T-helper 2 cell (primary cell): ENCODE results near the gene CD63.

Source experiments
- DNase-seq, 5 experiments: peaks; one replicate each; pipeline versions ENCODE4 v3.0.0 to v3.0.0-alpha.2; 2012 to 2022

Gene CD63

GRCh38 chr12:55703901-55704761 lies 24.7 kb downstream of the CD63 start:
- DNase-seq, result no peak

- no peak for DNase-seq
These were observed 25.5 kb downstream of the CD63 start for GRCh38 chr12:55703288-55703687.

GRCh38 chr12:55702861-55703260 lies 25.9 kb downstream of the CD63 start:
- DNase-seq, result no peak

- DNase-seq, result no peak
These were observed 28.4 kb downstream of the CD63 start for GRCh38 chr12:55700255-55701018.

- no peak for DNase-seq
These were observed 29.2 kb downstream of the CD63 start for GRCh38 chr12:55699471-55700055.

GRCh38 chr12:55698965-55699364 lies 29.8 kb downstream of the CD63 start:
- no peak for DNase-seq

- no peak for DNase-seq
These were observed 30.4 kb downstream of the CD63 start for GRCh38 chr12:55698241-55698955.

- DNase-seq, result no peak
These were observed 31.1 kb downstream of the CD63 start for GRCh38 chr12:55697686-55698085.

GRCh38 chr12:55696796-55697462 lies 31.9 kb downstream of the CD63 start:
- DNase-seq, result no peak

- no peak for DNase-seq
These were observed 32.7 kb downstream of the CD63 start for GRCh38 chr12:55696141-55696540.

- no peak for DNase-seq
These were observed 33.5 kb downstream of the CD63 start for GRCh38 chr12:55695349-55695748.

GRCh38 chr12:55694651-55695050 lies 34.2 kb downstream of the CD63 start:
- no peak for DNase-seq

GRCh38 chr12:55694188-55694515 lies 34.7 kb downstream of the CD63 start:
- DNase-seq, result no peak

GRCh38 chr12:55693323-55694187 lies 35.3 kb downstream of the CD63 start:
- DNase-seq, result no peak

- DNase-seq, result no peak
These were observed 36.0 kb downstream of the CD63 start for GRCh38 chr12:55692631-55693322.

- no peak for DNase-seq
These were observed 39.8 kb downstream of the CD63 start for GRCh38 chr12:55688716-55689655.

- DNase-seq, result peak in 1 of 5 experiments; percentile 13
These were observed 41.1 kb downstream of the CD63 start for GRCh38 chr12:55687746-55688145.

GRCh38 chr12:55686366-55687010 lies 42.3 kb downstream of the CD63 start:
- no peak for DNase-seq

GRCh38 chr12:55685671-55686070 lies 43.1 kb downstream of the CD63 start:
- DNase-seq, result no peak
